ENCODE measurements around the gene TTC28. TPM values are rescaled to one million over a fixed set of nuclear protein-coding genes. Genes with fewer than 3 reads are reported as not detected.
A peak's percentile ranks its signal among the peaks of the same experiment; 100 is the strongest.

Gene TTC28
- total RNA-seq, 1 donor, result 55.8 TPM

- no peak overlapping the region for H3K4me3 ChIP-seq (ENCODE audit: low read depth, low read length)
- DNase-seq (ENCODE audit: low read depth), result no peak
- no peak for TF ChIP-seq CTCF (IDR thresholded peaks at IDR 0.05; ENCODE audit: insufficient read depth, low read length)
Observed at GRCh38 chr22:28402539-28402938, 277.1 kb downstream of the TTC28 start.

GRCh38 chr22:28402060-28402459, 277.6 kb downstream of the TTC28 start:
- DNase-seq (ENCODE audit: low read depth), result no peak
- H3K4me3 ChIP-seq (ENCODE audit: low read depth, low read length), result no peak overlapping the region
- TF ChIP-seq CTCF (IDR thresholded peaks at IDR 0.05; ENCODE audit: insufficient read depth, low read length), result no peak

GRCh38 chr22:28398981-28399380, 280.7 kb downstream of the TTC28 start:
- TF ChIP-seq CTCF (IDR thresholded peaks at IDR 0.05; ENCODE audit: insufficient read depth, low read length), result no peak
- no peak overlapping the region for H3K4me3 ChIP-seq (ENCODE audit: low read depth, low read length)
- DNase-seq (ENCODE audit: low read depth), result peak; percentile 58

DNA sequence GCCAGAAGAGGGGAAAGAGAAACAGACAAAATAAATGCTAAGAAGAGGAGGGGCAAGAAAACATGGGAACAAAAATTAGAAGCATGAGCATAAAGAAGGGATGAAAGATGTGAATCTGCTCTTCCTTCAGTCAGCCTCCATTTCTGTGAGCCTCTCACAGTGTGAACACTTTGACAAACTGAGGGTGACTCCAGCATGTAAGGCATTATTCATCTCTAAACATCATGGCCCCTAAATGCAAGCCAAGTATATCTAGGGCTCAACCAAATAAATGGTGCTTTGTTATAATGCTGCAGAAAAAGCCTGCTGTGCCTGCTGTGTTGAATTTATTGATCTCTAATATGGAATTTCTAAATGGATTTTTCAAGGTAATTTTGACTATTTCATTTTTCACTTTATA, 281.3 kb downstream of the TTC28 start:
- DNase-seq (ENCODE audit: low read depth), result no peak
- no peak overlapping the region for H3K4me3 ChIP-seq (ENCODE audit: low read depth, low read length)
- TF ChIP-seq CTCF (IDR thresholded peaks at IDR 0.05; ENCODE audit: insufficient read depth, low read length), result no peak

DNA sequence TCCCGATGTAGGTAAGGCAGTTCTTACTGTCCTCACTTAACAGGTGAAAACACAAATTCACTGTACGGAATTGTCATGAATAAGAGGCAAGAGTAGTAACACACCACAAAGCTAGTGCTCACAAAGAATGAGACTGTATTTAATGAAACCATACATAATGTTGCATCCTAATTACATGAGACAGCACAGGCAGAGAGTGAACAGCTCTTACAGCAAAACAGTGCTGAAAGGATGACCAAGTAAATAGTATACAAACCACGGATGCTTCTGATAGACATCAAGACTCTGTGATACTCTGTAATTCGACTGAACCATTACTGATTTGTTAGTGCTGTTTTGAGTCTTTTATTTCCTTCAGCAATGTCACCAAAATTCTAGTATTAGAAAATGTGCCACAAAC, 282.3 kb downstream of the TTC28 start:
- TF ChIP-seq CTCF (IDR thresholded peaks at IDR 0.05; ENCODE audit: insufficient read depth, low read length), result no peak
- no peak overlapping the region for H3K4me3 ChIP-seq (ENCODE audit: low read depth, low read length)
- no peak for DNase-seq (ENCODE audit: low read depth)

DNA sequence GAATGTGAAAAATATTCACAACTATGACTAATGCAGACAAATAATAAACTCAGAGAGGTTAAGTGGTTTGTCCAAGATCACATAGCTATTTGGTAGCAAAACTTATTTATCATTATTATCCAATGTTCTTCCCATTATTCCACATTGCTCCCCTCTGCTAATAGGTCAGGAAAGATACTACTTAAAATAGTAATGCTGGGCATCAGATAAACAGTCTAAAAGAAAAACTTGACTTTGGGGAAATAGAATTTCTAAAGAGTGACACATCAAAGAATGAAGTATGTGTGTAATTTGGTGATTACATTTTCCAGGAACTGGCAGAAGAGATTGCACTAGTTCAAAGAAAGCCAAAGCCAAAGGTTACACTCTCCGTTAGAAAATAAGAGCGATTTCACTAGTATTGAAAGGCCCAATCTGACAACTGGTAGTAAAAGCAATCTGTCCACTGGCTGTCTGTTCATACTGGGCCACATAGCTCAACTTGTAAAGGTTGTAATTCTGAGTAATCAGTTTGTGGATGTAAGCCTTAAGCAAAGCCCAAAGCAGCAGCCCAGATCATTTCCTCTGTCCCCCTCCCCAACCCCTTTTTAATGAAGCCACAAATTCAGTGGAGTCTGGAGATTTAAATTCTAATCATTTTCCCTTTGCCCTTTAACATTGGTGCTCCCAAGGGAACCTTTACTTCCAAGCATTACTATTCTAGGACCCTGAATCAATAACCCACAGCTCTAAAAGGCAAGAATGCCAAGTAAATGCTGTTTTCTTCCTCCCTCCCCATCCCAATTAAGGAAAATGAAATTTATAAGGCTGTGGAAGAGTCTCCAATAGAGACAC, 283.5 kb downstream of the TTC28 start:
- DNase-seq (ENCODE audit: low read depth), result peak; percentile 66
- no peak for TF ChIP-seq CTCF (IDR thresholded peaks at IDR 0.05; ENCODE audit: insufficient read depth, low read length)

DNA sequence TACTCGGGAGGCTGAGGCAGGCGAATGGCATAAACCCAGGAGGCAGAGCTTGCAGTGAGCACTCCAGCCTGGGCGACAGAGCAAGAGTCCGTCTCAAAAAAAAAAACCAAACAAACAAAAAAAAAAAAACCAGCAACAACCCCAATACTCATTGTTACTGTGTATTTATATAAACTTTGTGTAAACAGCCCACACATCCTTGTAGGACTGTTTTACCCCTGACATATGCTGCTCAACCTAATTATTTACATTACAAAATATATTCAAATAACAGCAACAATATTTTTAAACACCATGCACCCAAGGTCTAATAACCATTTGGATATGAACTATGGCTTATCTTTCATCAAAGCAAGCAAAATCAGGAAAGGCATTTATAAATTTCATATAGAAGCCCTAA, 284.1 kb downstream of the TTC28 start:
- H3K4me3 ChIP-seq (ENCODE audit: low read depth, low read length), result no peak overlapping the region
- no peak for TF ChIP-seq CTCF (IDR thresholded peaks at IDR 0.05; ENCODE audit: insufficient read depth, low read length)
- no peak for DNase-seq (ENCODE audit: low read depth)

More for the DNA sequence above, 283.5 kb downstream of the TTC28 start:
- no peak overlapping the region for H3K4me3 ChIP-seq (ENCODE audit: low read depth, low read length)

All from fibroblast of the aortic adventitia (primary cell).